HEK293T (cell line): ENCODE results near the gene PKP1.

Experiments used
- HDGF ChIP-seq: fragments of 450-650 bp; IDR thresholded peaks from 2 replicates; pipeline ENCODE4 v1.6.1; 2017; ENCODE audit warnings: antibody characterized with exemption, borderline replicate concordance
- TF ChIP-seq, protein P1 (sequence below): fragments of 450-650 bp; IDR thresholded peaks from 2 replicates; pipeline ENCODE4 v1.6.1; 2016

DNA sequence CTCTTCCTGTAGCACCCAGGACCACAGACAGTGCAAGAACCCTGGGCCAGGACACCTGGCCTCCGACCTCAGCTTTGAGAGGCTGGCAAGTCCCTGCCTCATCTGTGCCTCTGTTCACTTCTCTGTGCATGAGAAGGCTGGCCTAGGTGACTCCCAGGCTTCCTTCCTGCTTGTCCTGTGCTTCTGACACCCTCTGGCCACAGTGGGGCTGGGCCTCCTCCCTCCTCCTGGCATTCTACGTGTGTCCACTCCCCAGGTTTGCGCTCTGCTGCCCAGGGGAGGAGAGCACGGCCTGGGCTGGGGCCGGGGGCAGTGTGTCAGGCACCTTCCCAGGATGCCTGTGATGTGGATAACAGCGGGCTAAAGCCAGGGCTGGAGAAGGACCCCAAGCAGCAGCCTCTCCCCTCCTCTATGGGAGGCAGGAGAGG is 30.3 kb upstream of the PKP1 start:
- TF ChIP-seq, protein P1, sequence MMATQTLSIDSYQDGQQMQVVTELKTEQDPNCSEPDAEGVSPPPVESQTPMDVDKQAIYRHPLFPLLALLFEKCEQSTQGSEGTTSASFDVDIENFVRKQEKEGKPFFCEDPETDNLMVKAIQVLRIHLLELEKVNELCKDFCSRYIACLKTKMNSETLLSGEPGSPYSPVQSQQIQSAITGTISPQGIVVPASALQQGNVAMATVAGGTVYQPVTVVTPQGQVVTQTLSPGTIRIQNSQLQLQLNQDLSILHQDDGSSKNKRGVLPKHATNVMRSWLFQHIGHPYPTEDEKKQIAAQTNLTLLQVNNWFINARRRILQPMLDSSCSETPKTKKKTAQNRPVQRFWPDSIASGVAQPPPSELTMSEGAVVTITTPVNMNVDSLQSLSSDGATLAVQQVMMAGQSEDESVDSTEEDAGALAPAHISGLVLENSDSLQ, result no peak
- no peak for TF ChIP-seq HDGF
